HUES6 (cell line): ENCODE data around the gene RAD51B.

Experiments used
- H3K27ac ChIP-seq: 2 replicates; pipeline ENCODE4 v1.7.0; 2013; ENCODE audit warnings: low read depth, mild to moderate bottlenecking, low read length, inconsistent platforms
- H3K27me3 ChIP-seq: 2 replicates; pipeline ENCODE4 v1.6.1; 2013; ENCODE audit warnings: low read length; ENCODE audit not compliant: control insufficient read depth, insufficient read depth
- H3K36me3 ChIP-seq: 2 replicates; pipeline ENCODE4 v1.6.1; 2013; ENCODE audit warnings: low read length; ENCODE audit not compliant: control insufficient read depth, insufficient read depth
- H3K4me1 ChIP-seq: 2 replicates; pipeline ENCODE4 v1.6.1; 2013; ENCODE audit warnings: low read length; ENCODE audit not compliant: control insufficient read depth, insufficient read depth
- H3K4me3 ChIP-seq: 2 replicates; pipeline ENCODE4 v1.5.1; 2013; ENCODE audit warnings: low read depth, low read length
- H3K9ac ChIP-seq: one replicate; pipeline ENCODE4 v1.6.1; 2013; ENCODE audit warnings: mild to moderate bottlenecking, low read length
- H3K9me3 ChIP-seq: 2 replicates; pipeline ENCODE4 v1.6.1; 2013; ENCODE audit warnings: low read depth, low read length; ENCODE audit not compliant: control insufficient read depth, insufficient read depth

Gene RAD51B

DNA sequence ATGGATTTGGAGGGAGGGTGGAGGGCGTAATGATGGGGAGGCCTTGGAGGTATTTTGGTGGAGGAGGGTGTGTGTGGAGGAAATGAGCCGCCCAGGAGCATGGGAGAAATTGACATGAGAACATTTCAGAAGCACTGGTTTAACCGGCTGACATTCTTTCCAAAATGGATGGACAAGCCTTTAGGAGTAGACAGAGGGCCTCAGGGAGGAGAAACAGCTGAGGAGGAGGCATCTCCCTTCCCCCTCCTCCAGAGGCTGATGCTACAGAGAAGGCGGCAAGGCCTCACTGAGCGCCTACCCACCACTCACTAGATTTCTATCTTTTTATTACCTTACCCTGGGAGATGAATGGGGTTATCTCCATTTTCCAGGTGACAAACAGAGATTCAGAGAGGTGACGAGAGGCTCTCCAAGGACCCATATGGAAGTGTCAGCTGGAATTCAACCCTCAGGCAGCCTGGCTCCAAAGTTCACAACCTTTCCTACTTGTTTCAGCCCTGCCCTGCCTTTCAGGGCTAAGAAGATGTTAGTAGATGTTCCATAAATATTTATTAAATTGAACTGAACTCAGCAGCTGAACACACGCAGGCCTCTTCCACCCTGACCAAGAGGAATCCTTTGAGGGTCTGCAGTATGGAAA lies 683.7 kb downstream of the RAD51B start:
- H3K9ac ChIP-seq = no peak overlapping the region
- no peak overlapping the region for H3K27ac ChIP-seq
- no peaks in the 10 kb centered on the region for H3K36me3 ChIP-seq
- no peak overlapping the region for H3K4me3 ChIP-seq
- peaks cover 29% of the 10 kb centered on the region for H3K4me1 ChIP-seq
- no peaks in the 10 kb centered on the region for H3K9me3 ChIP-seq
- H3K27me3 ChIP-seq = no peaks in the 10 kb centered on the region

- Histone ChIP-seq H3K27me3 (no peaks in the 10 kb centered on the region), H3K27ac (no peak overlapping the region), H3K4me1 (peaks cover 24% of the 10 kb centered on the region), H3K9me3 (no peaks in the 10 kb centered on the region), H3K4me3 (no peak overlapping the region), H3K36me3 (no peaks in the 10 kb centered on the region), H3K9ac (no peak overlapping the region)
These were observed 685.3 kb downstream of the RAD51B start for GRCh38 chr14:68504861-68505260.

- no peaks in the 10 kb centered on the region for H3K9me3 ChIP-seq
- H3K4me1 ChIP-seq = peaks cover 24% of the 10 kb centered on the region
- H3K4me3 ChIP-seq = no peak overlapping the region
- H3K27me3 ChIP-seq = no peaks in the 10 kb centered on the region
- H3K36me3 ChIP-seq = no peaks in the 10 kb centered on the region
- H3K9ac ChIP-seq = no peak overlapping the region
- no peak overlapping the region for H3K27ac ChIP-seq
These were observed 686.6 kb downstream of the RAD51B start for GRCh38 chr14:68506021-68506644.

DNA sequence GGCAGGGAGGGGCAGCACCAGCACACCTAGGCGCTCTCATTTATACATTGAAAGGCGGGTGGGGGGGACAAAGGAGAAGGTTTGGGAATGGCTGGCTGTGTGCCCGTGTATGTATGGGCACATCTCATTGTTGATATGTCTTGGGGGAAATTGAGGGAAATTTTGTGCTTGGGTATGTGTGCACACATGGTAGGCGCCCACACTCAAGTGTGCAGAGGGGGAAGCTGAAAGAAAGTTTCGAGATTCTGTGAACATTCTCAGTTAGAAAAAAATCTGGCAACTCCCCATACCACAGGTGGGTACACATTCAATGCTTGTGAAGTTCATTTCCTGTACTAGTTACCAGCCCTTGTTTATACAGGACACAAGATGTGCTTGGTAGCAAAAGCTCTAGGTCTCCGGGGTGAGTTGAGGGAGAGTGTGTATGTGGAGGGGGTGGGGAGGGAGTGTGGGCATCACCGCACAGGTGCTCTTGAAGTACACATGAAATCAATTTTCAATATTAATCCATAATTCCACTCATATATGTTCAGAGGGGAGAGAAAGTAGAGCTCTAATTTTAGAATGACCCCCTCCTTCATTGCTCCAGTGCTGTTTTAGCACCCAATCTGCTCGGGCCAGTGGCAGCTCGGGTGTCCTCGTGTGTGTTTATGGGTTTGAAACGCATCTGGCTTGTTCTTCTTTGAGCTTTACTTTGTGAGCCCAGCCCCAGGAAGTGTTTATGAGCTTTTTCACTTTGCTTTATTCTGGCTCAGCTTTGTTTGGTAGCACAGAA lies 687.3 kb downstream of the RAD51B start:
- Histone ChIP-seq H3K27ac (no peak overlapping the region), H3K27me3 (no peaks in the 10 kb centered on the region), H3K4me3 (no peak overlapping the region), H3K36me3 (no peaks in the 10 kb centered on the region), H3K9me3 (no peaks in the 10 kb centered on the region), H3K4me1 (peaks cover 21% of the 10 kb centered on the region), H3K9ac (no peak overlapping the region)

DNA sequence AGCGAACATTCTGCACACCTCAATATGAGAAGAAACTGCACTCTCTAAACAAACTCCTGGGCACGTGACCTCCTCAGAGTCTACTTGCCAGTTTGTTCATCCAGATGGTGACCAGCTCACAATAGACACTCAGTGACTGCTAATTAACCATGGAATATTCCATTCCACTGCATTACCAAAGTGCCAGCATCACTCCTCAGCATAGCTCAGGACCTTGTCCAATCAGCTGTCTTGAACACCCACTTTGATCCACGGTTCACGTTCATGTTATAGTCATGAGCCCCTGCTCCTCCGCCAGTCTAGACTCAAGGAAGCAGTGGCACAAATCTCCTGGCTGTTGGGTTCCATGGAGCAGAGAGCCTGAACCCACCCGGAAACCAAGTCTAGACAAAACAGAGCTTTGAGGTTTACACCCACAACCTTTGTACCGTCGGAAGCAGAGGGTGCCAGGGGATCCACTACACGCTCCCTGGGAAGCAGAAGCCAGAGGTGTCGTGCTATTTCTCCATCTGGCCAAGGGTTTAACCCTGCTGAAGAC lies 688.0 kb downstream of the RAD51B start:
- Histone ChIP-seq H3K27ac (no peak overlapping the region), H3K9ac (no peak overlapping the region), H3K4me1 (peaks cover 21% of the 10 kb centered on the region)

GRCh38 chr14:68508581-68508980 lies 689.0 kb downstream of the RAD51B start:
- Histone ChIP-seq H3K36me3 (no peaks in the 10 kb centered on the region), H3K27me3 (no peaks in the 10 kb centered on the region), H3K4me1 (peaks cover 17% of the 10 kb centered on the region), H3K27ac (no peak overlapping the region), H3K9ac (no peak overlapping the region), H3K9me3 (no peaks in the 10 kb centered on the region), H3K4me3 (no peak overlapping the region)

More for the DNA sequence above, 688.0 kb downstream of the RAD51B start:
- Histone ChIP-seq H3K27me3 (no peaks in the 10 kb centered on the region), H3K9me3 (no peaks in the 10 kb centered on the region), H3K36me3 (no peaks in the 10 kb centered on the region), H3K4me3 (no peak overlapping the region)

DNA sequence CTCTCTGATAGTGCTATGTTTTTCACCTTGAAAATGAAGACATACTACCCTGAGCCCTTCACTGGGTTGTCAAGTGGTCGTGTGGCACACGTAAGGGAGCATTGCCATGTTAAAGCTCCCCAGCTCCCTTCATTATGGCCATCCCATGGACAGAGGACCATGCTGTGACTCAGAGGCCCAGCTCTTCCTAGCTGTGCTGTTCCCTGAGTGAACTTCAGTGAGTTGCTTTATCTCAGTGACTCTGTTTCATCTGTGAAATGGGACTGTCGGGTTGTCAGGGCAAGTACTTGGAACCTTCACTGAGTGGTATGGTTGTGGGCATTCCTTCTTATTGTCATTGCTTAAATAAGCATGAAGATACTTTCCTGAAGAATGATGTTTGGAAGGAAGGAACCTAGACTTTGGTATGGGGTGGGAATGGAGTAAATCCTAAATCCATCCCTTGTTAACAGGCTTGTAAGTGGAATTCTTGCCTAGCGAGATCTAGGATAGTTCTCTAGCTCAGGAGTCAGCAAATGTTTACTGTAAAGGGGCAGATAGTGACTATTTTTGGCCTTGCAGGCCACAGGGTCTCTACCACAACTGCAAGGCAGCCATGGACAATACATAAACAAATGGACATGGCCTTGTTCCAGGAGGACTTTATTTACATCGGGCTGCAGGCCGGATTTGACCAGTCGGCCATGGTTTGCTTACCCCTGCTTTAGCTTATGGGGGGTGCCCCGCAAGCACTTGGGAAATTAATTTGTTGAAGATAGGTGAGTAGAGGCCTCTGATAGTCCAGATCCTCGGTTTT lies 689.8 kb downstream of the RAD51B start:
- Histone ChIP-seq H3K27me3 (no peaks in the 10 kb centered on the region), H3K27ac (no peak overlapping the region), H3K4me1 (peaks cover 20% of the 10 kb centered on the region), H3K4me3 (no peak overlapping the region), H3K36me3 (no peaks in the 10 kb centered on the region), H3K9ac (no peak overlapping the region), H3K9me3 (no peaks in the 10 kb centered on the region)

GRCh38 chr14:68510201-68511128 lies 690.9 kb downstream of the RAD51B start:
- Histone ChIP-seq H3K9me3 (no peaks in the 10 kb centered on the region), H3K4me3 (no peak overlapping the region), H3K27me3 (no peaks in the 10 kb centered on the region), H3K36me3 (no peaks in the 10 kb centered on the region), H3K9ac (no peak overlapping the region), H3K4me1 (peaks cover 16% of the 10 kb centered on the region; the same call in 1 of the 2 replicates), H3K27ac (no peak overlapping the region)

DNA sequence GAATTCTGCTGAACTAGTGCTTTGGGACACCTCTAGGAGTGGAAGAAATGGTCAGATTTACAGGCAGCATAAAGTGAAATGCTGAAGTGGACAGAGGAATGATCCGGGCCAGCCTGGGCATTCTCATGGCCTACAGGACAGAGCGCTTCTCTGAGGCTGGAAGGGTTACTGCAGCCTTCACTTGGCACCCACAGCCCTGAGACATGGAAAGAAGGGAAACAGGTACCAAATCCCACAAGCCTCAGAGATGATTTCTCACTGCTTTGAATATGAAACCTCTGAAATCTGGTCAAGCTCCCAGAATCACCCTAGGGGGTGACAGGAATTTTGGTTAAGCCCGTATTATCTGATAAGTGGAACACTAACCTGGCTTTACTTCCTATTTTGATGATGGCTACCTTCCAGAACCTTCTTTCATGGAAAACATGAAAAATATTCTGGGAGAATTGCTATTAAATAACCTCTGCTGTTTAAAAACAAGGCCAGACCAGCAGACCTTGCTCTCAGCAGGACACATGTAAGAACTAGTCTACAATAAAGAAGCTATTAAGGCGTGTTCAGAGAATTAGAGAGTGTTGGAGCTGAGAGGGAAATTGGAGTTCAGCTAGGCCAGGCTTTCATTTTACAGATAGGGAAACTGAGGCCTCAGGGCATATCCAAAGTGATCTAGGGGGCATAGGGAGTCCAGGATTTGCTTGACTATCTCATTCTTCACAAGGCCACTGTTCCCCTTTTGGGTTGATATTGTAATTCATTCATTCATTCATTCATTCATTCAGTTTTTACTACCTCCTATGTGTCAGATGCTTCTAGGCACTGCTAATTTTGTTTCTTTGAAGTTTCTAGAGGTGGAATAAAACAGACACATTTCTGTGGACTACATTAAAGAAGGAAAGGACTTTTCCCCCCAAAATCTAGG lies 691.8 kb downstream of the RAD51B start:
- Histone ChIP-seq H3K27ac (no peak overlapping the region), H3K4me1 (peaks cover 8% of the 10 kb centered on the region; the same call in 1 of the 2 replicates), H3K9ac (no peak overlapping the region), H3K9me3 (no peaks in the 10 kb centered on the region), H3K27me3 (no peaks in the 10 kb centered on the region), H3K4me3 (no peak overlapping the region), H3K36me3 (no peaks in the 10 kb centered on the region)
